ENCODE data around the gene EPN3.

The EPN3 gene

GRCh38 chr17:50558941-50559614 lies 26.5 kb downstream of the EPN3 start:
- Histone ChIP-seq H4K20me1 (ENCODE audit: insufficient read depth, low read length, poor library complexity, severe bottlenecking) (no peaks in the 10 kb centered on the region), H3K9me2 (replicated peaks; ENCODE audit: low read depth, low read length) (no peaks in the 10 kb centered on the region), H3K36me3 (ENCODE audit: insufficient read depth, low read length) (no peaks in the 10 kb centered on the region), H3K79me2 (ENCODE audit: insufficient read depth, low read length) (no peaks in the 10 kb centered on the region), H3K9me3 (ENCODE audit: insufficient read depth, low read depth, low read length) (no peaks in the 10 kb centered on the region), H3K4me3 (ENCODE audit: low read length, poor library complexity, severe bottlenecking) (no peak overlapping the region), H2AFZ (ENCODE audit: low read length) (no peak overlapping the region), H3K4me1 (ENCODE audit: insufficient read depth, low read length, poor library complexity, severe bottlenecking) (peaks cover 10% of the 10 kb centered on the region), H3F3A (ENCODE audit: low read depth) (no peaks in the 10 kb centered on the region), H3K4me2 (ENCODE audit: low read depth, low read length, poor library complexity, severe bottlenecking) (no peak overlapping the region), H3K9ac (ENCODE audit: low read depth, low read length, poor library complexity, severe bottlenecking) (no peak overlapping the region), H3K27me3 (ENCODE audit: insufficient read depth, low read length, poor library complexity, severe bottlenecking) (peaks cover 21% of the 10 kb centered on the region)
- no peak for TF ChIP-seq EZH2phosphoT487 (IDR thresholded peaks at IDR 0.05; ENCODE audit: borderline replicate concordance)
- TF ChIP-seq CTCF (conservative IDR thresholded peaks at IDR 0.05; ENCODE audit: low read length): no peak

- Histone ChIP-seq H3K36me3 (ENCODE audit: insufficient read depth, low read length) (no peaks in the 10 kb centered on the region), H4K20me1 (ENCODE audit: insufficient read depth, low read length, poor library complexity, severe bottlenecking) (no peaks in the 10 kb centered on the region), H2AFZ (ENCODE audit: low read length) (no peak overlapping the region), H3K9me2 (replicated peaks; ENCODE audit: low read depth, low read length) (no peaks in the 10 kb centered on the region), H3K27me3 (ENCODE audit: insufficient read depth, low read length, poor library complexity, severe bottlenecking) (peaks cover 21% of the 10 kb centered on the region), H3K9ac (ENCODE audit: low read depth, low read length, poor library complexity, severe bottlenecking) (no peak overlapping the region), H3K9me3 (ENCODE audit: insufficient read depth, low read depth, low read length) (no peaks in the 10 kb centered on the region), H3F3A (ENCODE audit: low read depth) (no peaks in the 10 kb centered on the region), H3K79me2 (ENCODE audit: insufficient read depth, low read length) (no peaks in the 10 kb centered on the region), H3K4me2 (ENCODE audit: low read depth, low read length, poor library complexity, severe bottlenecking) (peak overlapping the region; percentile 87), H3K4me1 (ENCODE audit: insufficient read depth, low read length, poor library complexity, severe bottlenecking) (peaks cover 10% of the 10 kb centered on the region), H3K4me3 (ENCODE audit: low read length, poor library complexity, severe bottlenecking) (no peak overlapping the region)
- TF ChIP-seq EZH2phosphoT487 (IDR thresholded peaks at IDR 0.05; ENCODE audit: borderline replicate concordance) (no peak), CTCF (conservative IDR thresholded peaks at IDR 0.05; ENCODE audit: low read length) (no peak)
Observed at GRCh38 chr17:50559674-50560184, 27.2 kb downstream of the EPN3 start.

GRCh38 chr17:50560185-50560824 lies 27.8 kb downstream of the EPN3 start, which contains the start of gene CACNA1G:
Gene CACNA1G, plus strand, starts transcription at chr17:50560715. Its CDS starts 745 bp downstream, at chr17:50561460.
- peaks cover 21% of the 10 kb centered on the region for H3K27me3 ChIP-seq (ENCODE audit: insufficient read depth, low read length, poor library complexity, severe bottlenecking)
- no peaks in the 10 kb centered on the region for H3K36me3 ChIP-seq (ENCODE audit: insufficient read depth, low read length)
- peak within 1 kb of the TSS; percentile 63; the same call in 1 of the 2 replicates for H2AFZ ChIP-seq (ENCODE audit: low read length)
- H4K20me1 ChIP-seq (ENCODE audit: insufficient read depth, low read length, poor library complexity, severe bottlenecking): no peaks in the 10 kb centered on the region
- no peaks in the 10 kb centered on the region for H3K9me3 ChIP-seq (ENCODE audit: insufficient read depth, low read depth, low read length)
- TF ChIP-seq CTCF (conservative IDR thresholded peaks at IDR 0.05; ENCODE audit: low read length) (no peak), EZH2phosphoT487 (IDR thresholded peaks at IDR 0.05; ENCODE audit: borderline replicate concordance) (no peak)
- H3K4me3 ChIP-seq (ENCODE audit: low read length, poor library complexity, severe bottlenecking): peak within 1 kb of the TSS; percentile 66
- H3K4me1 ChIP-seq (ENCODE audit: insufficient read depth, low read length, poor library complexity, severe bottlenecking): peaks cover 10% of the 10 kb centered on the region
- H3K79me2 ChIP-seq (ENCODE audit: insufficient read depth, low read length): no peaks in the 10 kb centered on the region
- H3F3A ChIP-seq (ENCODE audit: low read depth): no peaks in the 10 kb centered on the region
- peak within 1 kb of the TSS; percentile 87 for H3K4me2 ChIP-seq (ENCODE audit: low read depth, low read length, poor library complexity, severe bottlenecking)
- peak within 1 kb of the TSS; percentile 35 for H3K9ac ChIP-seq (ENCODE audit: low read depth, low read length, poor library complexity, severe bottlenecking)
- no peaks in the 10 kb centered on the region for H3K9me2 ChIP-seq (replicated peaks; ENCODE audit: low read depth, low read length)

Data from Loucy (cell line).